ENCODE results near the gene PIP4K2B. TPM values are rescaled to one million over a fixed set of nuclear protein-coding genes. Genes with fewer than 3 reads are reported as not detected.
A peak's percentile ranks its signal among the peaks of the same experiment; 100 is the strongest.

PIP4K2B gene
- total RNA-seq, 1 donor from 2014 or later: 68.5 TPM

DNA sequence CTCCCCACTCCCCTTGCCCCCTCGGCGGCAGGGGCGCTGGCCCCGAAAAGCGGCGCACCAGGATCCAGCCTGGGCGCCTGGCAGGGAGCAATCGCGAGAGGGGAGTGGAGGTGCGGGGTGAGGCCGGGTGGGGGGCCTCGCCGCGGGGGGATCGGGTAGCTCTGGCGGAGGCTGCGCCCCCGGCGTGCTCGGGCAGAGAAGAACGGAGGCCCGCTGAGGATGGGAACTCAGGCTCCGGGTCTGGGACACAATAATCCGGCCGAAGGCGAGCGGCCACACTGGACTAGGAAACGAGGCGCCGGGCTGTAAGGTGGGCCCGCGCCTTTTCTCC is 50.5 kb downstream of the PIP4K2B start:
- intact Hi-C loops (cut with DNase I): loop anchor here (2.0 kb wide), 1 partner anchor 18 kb away; the partner anchor contains the start of gene CISD3
- Histone ChIP-seq H3K4me1 (peaks cover 65% of the 10 kb centered on the region), H3K27me3 (no peaks in the 10 kb centered on the region), H3K27ac (peak overlapping the region; percentile 83), H3K4me3 (peak overlapping the region; percentile 65 to 98), H3K9me3 (no peaks in the 10 kb centered on the region), H3K36me3 (no peaks in the 10 kb centered on the region)
- no peak for DNase-seq (ENCODE audit: extremely low spot score in 2 of 2)
- TF ChIP-seq POLR2AphosphoS5 (IDR thresholded peaks at IDR 0.05; ENCODE audit: insufficient read depth in 1 of 2, low read depth in 1 of 2) (no peak), POLR2A (IDR thresholded peaks at IDR 0.05) (no peak)
- TF ChIP-seq, protein P1, sequence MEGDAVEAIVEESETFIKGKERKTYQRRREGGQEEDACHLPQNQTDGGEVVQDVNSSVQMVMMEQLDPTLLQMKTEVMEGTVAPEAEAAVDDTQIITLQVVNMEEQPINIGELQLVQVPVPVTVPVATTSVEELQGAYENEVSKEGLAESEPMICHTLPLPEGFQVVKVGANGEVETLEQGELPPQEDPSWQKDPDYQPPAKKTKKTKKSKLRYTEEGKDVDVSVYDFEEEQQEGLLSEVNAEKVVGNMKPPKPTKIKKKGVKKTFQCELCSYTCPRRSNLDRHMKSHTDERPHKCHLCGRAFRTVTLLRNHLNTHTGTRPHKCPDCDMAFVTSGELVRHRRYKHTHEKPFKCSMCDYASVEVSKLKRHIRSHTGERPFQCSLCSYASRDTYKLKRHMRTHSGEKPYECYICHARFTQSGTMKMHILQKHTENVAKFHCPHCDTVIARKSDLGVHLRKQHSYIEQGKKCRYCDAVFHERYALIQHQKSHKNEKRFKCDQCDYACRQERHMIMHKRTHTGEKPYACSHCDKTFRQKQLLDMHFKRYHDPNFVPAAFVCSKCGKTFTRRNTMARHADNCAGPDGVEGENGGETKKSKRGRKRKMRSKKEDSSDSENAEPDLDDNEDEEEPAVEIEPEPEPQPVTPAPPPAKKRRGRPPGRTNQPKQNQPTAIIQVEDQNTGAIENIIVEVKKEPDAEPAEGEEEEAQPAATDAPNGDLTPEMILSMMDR (IDR thresholded peaks at IDR 0.05): no peak

DNA sequence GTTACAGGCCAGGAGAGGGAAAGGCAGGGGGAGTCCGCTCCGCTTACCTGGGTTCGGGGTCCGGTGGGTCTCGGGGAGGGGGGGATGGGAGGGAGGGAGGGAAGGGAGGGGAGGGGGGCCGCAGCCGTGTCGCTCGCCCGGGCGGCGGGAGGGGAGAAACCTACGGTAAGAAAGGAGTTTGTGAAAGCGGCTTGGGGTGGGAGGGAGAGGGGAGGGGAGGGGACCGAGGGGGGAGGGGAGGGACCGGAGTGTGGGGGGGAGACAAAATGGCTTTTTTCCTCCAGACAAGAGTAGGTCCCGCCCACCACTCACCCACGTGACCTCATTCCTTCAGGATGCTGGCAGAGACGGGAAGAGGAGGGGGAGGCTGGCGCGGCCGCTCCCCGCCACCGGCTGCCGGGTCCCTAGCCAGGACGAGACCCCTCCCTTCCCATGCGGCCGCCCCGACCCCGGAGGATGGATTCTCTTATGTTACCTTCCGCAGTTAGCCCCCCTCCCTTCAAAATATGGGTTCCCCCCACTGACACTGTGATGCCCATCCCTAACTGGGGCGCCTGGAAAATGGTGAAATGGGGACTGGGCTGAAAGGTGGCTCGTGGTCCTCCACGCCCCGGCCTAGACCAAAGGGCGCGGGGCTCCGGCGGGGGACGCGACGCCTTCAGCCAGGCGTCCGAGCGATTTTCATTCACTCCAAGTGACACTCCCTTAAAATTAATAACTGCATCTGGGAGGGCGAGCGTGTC is 51.0 kb downstream of the PIP4K2B start, which contains the start of gene PCGF2:
Gene PCGF2 (minus strand): TSS at position 188 of the 743 bp plus-strand sequence. CDS start 7,934 bp downstream, outside the sequence.
- H3K4me3 ChIP-seq: peak within 1 kb of the TSS; percentile 65 to 98
- H3K27ac ChIP-seq: peak within 1 kb of the TSS; percentile 83
- H3K36me3 ChIP-seq: no peaks in the 10 kb centered on the region
- H3K4me1 ChIP-seq: peaks cover 59% of the 10 kb centered on the region
- DNase-seq (ENCODE audit: extremely low spot score in 2 of 2): no peak
- TF ChIP-seq, protein P1 (IDR thresholded peaks at IDR 0.05): no peak
- TF ChIP-seq POLR2AphosphoS5 (IDR thresholded peaks at IDR 0.05; ENCODE audit: insufficient read depth in 1 of 2, low read depth in 1 of 2) (peak; percentile 43 to 86), POLR2A (IDR thresholded peaks at IDR 0.05) (peak in 1 of 2 donors; percentile 54)
- intact Hi-C loops (cut with DNase I): loop anchor here (2.0 kb wide), 1 partner anchor 18 kb away; the partner anchor contains the start of gene CISD3
- no peaks in the 10 kb centered on the region for H3K9me3 ChIP-seq
- H3K27me3 ChIP-seq: no peaks in the 10 kb centered on the region

DNA sequence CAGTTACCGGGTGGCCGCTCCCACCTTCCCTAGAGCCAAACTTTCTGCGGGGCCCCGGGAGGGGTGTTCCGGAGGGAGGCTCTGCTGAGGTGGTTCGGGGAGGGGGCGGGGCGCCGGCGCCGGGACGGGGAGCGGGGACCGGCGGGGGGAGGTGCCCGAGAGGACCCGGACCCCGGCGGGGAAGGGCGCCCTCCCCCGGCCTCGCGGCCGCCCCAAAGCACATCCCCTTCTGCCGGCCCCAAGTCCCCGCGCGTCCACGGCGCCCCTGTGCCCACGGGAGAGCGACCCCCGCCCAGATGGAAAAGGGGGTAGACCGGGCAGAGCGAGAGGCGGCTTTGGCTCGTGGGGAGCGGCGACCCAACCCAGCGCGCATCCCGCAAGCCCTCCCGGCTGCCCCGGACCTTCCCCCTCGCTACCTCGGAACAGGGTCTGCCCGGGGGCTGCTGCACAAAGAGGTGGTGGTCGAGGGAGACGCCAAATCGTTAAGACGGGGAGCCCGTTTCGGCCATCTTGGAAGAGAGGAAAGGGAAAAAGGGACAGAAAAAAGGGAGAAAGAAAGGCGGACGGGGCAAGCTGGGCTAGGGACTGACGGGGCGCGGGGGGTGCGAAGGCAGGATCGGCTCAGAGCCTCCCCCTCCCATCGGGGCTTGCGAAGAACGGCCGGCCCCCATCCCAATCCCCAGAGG is 51.8 kb downstream of the PIP4K2B start:
- TF ChIP-seq, protein P1 (IDR thresholded peaks at IDR 0.05): no peak
- no peak for TF ChIP-seq POLR2A (IDR thresholded peaks at IDR 0.05)
- peak in 1 of 2 donors; percentile 43 for TF ChIP-seq POLR2AphosphoS5 (IDR thresholded peaks at IDR 0.05; ENCODE audit: insufficient read depth in 1 of 2, low read depth in 1 of 2)
- H3K27ac ChIP-seq: peak overlapping the region; percentile 83
- peaks cover 59% of the 10 kb centered on the region for H3K4me1 ChIP-seq
- no peaks in the 10 kb centered on the region for H3K9me3 ChIP-seq
- no peaks in the 10 kb centered on the region for H3K36me3 ChIP-seq
- peak overlapping the region; percentile 65 to 98 for H3K4me3 ChIP-seq
- no peaks in the 10 kb centered on the region for H3K27me3 ChIP-seq
- DNase-seq (ENCODE audit: extremely low spot score in 2 of 2): no peak
- intact Hi-C loops (cut with DNase I): loop anchor here (2.0 kb wide), 1 partner anchor 17 kb away; the partner anchor contains the start of gene CISD3

DNA sequence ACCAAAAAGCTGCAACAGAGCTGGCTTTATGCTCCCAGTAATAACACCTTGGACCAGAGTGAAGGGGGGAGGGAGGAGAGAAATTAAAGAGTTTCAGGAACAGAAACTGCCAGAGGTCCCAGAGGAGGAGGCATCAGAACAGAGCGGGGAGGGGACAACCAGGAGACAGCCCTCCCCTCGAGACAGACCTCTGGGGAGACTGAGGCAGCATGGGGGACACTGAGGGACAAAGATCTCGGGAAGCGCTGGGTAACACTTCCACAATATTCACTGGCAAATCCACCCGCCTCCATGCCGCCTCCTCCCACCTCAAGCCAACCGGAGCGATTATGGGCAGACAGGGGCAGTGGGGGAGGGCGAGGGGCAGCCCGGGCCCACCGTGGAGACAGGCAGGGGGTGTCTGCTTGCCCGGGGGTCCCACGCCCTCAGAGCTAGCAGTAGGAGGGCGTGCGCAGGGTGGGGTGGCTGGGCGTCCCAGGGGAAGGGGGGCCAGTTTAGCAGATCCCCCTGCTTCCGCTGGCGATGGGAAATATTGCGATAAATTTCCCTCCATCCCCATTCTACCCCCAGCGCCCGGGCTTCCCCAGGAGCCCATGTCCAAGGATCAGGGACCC is 52.4 kb downstream of the PIP4K2B start:
- H3K27ac ChIP-seq: peak overlapping the region; percentile 83
- peak overlapping the region; percentile 65 to 98 for H3K4me3 ChIP-seq
- DNase-seq (ENCODE audit: extremely low spot score in 2 of 2): no peak
- H3K36me3 ChIP-seq: no peaks in the 10 kb centered on the region
- no peak for TF ChIP-seq POLR2AphosphoS5 (IDR thresholded peaks at IDR 0.05; ENCODE audit: insufficient read depth in 1 of 2, low read depth in 1 of 2)
- no peak for TF ChIP-seq POLR2A (IDR thresholded peaks at IDR 0.05)
- TF ChIP-seq, protein P1 (IDR thresholded peaks at IDR 0.05): no peak
- H3K9me3 ChIP-seq: no peaks in the 10 kb centered on the region
- no peaks in the 10 kb centered on the region for H3K27me3 ChIP-seq
- peaks cover 65% of the 10 kb centered on the region for H3K4me1 ChIP-seq
- intact Hi-C loops (cut with DNase I): no loop called here

Measured in vagina (tissue), 2 donors.